Measurements from ENCODE around the gene COL1A2.

COL1A2 gene

DNA sequence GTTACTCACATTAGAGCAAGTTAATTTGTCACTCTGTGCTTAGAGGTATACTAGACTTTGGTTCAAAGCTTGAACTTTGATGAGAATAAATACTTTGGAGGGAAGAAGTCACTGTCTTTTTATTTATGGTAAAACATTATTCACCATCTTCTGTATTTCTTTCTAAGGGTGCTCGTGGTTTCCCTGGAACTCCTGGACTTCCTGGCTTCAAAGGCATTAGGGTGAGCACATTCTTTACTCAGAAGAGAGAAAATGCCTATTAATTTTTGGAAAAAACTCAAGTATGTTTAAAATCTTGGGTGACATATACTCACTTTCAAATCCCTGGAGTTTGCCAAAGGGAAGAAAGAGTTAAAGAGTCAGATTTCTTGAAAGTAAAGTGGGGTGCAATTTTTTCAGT lies 10.8 kb downstream of the COL1A2 start:
- TF ChIP-seq, protein P1, sequence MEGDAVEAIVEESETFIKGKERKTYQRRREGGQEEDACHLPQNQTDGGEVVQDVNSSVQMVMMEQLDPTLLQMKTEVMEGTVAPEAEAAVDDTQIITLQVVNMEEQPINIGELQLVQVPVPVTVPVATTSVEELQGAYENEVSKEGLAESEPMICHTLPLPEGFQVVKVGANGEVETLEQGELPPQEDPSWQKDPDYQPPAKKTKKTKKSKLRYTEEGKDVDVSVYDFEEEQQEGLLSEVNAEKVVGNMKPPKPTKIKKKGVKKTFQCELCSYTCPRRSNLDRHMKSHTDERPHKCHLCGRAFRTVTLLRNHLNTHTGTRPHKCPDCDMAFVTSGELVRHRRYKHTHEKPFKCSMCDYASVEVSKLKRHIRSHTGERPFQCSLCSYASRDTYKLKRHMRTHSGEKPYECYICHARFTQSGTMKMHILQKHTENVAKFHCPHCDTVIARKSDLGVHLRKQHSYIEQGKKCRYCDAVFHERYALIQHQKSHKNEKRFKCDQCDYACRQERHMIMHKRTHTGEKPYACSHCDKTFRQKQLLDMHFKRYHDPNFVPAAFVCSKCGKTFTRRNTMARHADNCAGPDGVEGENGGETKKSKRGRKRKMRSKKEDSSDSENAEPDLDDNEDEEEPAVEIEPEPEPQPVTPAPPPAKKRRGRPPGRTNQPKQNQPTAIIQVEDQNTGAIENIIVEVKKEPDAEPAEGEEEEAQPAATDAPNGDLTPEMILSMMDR (IDR thresholded peaks at IDR 0.05; ENCODE audit: insufficient read depth, low read depth, low read length, missing control alignments): no peak
- H3K4me3 ChIP-seq (ENCODE audit: low read length): no peak overlapping the region
- no peak for DNase-seq (ENCODE audit: low read depth)

DNA sequence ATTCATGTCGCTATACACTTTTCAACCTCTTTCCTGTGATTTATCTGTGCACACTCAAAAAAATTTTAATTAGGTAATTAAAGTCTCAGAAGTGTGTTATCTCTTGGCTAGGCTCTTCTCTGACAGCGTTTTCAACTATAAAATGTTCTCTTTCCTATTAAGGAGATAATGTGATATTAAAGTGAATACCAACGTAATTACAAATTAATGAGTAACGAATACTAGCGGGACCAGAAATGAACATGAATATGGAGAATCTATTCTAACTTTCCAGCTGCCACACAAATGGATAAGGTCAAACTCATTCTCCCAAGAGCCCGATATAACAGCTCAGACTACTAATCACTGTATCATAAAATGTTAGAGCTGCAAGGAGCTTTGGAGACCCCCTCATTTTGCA lies 12.0 kb downstream of the COL1A2 start:
- no peak overlapping the region for H3K4me3 ChIP-seq (ENCODE audit: low read length)
- no peak for DNase-seq (ENCODE audit: low read depth)
- TF ChIP-seq, protein P1 (IDR thresholded peaks at IDR 0.05; ENCODE audit: insufficient read depth, low read depth, low read length, missing control alignments): no peak

DNA sequence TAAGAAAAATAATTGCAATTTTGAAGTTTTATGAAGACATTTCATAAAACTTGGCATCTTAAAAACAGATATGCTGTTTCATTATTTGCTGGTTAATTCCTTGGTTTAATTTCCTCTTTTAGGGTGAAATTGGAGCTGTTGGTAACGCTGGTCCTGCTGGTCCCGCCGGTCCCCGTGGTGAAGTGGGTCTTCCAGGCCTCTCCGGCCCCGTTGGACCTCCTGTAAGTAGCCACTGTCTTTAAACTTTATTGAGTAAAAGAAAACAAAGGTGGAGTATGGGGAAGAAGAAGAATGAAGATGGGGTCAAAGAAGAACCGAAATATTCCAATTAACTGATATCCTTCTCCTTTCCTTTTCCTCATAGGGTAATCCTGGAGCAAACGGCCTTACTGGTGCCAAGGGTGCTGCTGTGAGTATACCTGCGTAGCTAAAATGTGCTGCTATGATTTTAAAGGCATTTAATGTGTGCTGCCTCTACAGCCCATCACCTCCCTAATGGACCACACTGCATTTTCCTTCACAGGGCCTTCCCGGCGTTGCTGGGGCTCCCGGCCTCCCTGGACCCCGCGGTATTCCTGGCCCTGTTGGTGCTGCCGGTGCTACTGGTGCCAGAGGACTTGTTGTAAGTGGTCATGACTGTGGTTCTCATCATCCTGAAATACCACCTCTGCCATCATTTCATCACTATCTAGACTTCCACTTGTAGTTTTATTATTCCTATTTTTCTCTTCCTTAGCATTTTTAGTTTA lies 14.7 kb downstream of the COL1A2 start:
- TF ChIP-seq, protein P1 (IDR thresholded peaks at IDR 0.05; ENCODE audit: insufficient read depth, low read depth, low read length, missing control alignments): no peak
- no peak overlapping the region for H3K4me3 ChIP-seq (ENCODE audit: low read length)
- DNase-seq (ENCODE audit: low read depth): no peak

DNA sequence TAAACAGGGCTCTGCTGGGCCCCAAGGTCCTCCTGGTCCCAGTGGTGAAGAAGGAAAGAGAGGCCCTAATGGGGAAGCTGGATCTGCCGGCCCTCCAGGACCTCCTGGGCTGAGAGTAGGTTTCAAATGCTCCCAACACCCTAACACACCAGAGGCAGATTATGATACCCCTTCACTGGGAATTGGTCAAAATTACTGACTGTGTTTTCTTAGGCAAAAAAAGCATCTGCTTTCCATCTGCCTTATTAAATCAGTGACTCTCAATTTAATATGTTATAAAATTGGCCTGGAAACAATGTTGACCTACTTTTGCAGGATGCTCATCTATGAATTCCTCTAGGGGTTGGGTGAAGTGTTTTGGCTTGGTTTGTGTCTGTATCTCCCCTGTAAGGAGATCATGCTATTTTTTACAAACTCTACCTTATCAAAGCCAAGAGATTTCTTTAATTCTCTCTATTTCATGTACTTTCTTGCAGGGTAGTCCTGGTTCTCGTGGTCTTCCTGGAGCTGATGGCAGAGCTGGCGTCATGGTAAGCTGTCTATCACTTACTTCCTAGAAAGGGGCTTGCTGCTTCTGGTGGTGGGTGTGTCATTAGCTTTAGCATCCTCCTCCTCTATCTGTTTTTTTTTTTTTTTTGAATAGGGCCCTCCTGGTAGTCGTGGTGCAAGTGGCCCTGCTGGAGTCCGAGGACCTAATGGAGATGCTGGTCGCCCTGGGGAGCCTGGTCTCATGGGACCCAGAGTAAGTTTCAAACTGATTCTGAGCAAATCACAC lies 15.9 kb downstream of the COL1A2 start:
- TF ChIP-seq, protein P1 (IDR thresholded peaks at IDR 0.05; ENCODE audit: insufficient read depth, low read depth, low read length, missing control alignments): no peak
- no peak for DNase-seq (ENCODE audit: low read depth)
- H3K4me3 ChIP-seq (ENCODE audit: low read length): no peak overlapping the region

DNA sequence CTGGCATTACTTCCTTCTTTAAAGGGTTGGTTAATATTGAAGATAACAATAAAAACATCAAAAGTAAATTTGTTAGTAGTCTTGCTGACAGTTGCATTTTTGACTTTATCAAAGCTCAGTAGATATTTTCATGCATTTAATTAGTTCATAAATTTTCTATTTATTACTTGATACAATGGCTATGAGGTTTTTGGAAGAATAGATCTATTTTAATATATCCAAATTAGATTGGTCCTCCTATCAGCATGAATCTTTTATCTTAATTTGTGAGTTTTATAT lies 16.4 kb downstream of the COL1A2 start:
- H3K4me3 ChIP-seq (ENCODE audit: low read length): no peak overlapping the region
- no peak for DNase-seq (ENCODE audit: low read depth)
- TF ChIP-seq, protein P1 (IDR thresholded peaks at IDR 0.05; ENCODE audit: insufficient read depth, low read depth, low read length, missing control alignments): no peak

DNA sequence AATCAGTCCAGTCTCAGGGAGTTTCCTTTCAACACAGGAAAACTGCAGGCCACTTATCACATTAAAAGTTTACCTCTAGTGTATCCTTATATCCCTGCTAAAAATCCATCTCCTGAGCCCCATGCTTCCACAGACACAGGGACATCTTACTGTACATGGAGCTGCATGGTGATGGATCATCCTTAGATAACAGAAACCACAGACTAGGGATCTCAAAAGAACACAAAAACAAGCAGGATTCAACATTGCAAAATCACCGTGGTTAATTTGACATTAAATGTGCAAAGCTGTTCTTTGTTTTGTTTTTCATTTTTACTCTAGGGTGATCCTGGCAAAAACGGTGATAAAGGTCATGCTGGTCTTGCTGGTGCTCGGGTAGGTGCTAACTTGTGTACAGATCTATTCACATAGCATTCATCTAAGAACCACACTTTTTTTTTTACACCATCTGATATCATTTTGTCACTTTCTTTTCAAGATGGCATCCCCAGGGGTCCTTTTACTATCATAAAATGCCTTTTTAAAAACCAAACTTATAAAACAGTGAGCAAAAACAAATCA lies 18.1 kb downstream of the COL1A2 start:
- TF ChIP-seq, protein P1 (IDR thresholded peaks at IDR 0.05; ENCODE audit: insufficient read depth, low read depth, low read length, missing control alignments): no peak
- no peak overlapping the region for H3K4me3 ChIP-seq (ENCODE audit: low read length)

More for the DNA sequence above, 18.1 kb downstream of the COL1A2 start:
- no peak for DNase-seq (ENCODE audit: low read depth)

Data from epithelial cell of esophagus (primary cell).